Central memory CD4-positive, alpha-beta T cell (primary cell): Measurements from ENCODE around the gene WWP2.
"Not testable (repeated sequence)": the region's sequence is repeated elsewhere in the genome, so short reads cannot be mapped to it uniquely, and the experiment has no call there.

Experiments
- DNase-seq: peaks from one replicate; pipeline ENCODE4 v3.0.0; 2022

Gene WWP2

DNA sequence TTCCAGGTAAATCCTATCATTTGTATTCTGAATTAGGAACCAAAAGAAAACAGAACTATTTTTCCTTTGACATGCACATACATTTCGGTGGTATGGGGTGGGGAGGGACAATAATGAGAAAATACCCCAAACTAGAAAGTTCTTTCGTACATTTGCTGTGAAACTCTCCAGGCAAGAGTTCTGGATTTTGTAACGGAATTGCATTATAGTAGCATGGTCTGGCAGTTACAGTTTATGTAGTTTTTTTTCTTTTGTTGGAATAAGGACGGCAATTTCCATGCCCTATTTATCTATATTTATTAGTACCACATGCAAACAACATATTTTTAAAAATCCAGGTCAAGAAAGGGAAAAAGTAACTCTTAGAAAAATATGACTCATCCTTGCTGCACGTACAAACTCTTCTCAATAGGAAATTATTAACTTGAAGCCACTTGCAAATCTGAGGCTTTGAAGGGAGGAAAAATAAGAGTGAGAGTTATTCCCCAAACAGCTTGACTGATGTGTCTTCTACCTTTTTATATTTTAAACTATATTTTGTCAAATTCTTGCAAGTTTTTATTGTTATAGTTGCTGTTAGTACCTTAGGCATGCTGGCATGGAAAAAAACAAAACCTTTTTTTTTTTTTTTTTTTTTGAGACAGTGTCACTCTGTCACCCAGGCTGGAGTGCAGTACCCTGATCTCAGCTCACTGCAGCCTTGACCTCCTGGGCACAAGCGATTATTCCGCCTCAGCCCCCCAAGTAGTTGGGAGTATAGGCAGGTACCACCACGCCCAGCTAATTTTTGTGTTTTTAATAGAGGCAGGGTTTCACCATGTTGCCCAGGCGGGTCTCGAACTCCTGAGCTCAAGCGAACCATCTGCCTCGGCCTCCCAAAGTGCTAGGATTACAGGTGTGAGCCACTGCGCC lies 69.3 kb downstream of the WWP2 start:
- no peak for DNase-seq

DNA sequence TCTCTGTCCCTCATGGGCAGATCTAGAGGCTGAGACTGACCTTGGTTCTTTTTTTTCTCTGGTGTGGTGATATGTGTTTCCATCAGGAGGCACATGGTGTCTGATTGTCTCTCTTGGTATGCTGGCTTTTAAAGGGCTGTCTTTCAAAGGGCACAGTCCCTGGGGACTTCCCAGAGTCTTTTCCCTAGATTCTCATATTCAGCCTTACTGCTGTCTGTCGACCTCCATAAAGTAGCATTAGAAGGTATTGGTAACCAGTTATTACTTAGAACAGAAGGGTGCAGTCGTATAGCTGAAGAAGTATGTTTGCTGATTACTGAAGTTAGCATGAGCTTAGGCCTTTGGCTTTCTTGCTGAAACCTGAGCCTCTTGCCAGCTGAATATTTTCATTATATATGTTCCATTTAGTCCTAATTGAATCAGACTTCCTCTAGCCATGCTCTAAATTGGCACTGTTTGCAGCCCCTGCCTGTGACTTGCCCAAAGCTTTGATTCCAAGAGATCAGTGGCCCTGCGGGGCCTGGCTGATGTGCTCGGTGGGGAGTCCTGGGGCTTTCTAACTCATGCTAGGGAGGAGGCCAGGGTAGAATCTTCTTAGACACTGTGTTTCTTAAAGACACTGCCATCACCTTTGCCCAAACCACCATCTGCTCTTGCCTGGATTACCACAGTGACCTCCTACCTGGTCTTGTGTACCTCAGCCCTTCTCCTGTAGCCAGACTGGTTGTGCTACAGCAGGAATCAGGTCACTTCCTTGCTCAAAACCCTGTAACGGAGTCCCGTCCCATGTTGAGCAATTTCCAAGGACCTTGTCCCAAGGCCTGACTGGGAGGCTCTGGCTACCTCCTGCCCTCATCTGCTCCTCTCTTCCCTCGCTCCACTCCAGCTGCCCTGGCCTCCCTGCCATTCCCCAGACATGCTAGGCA lies 71.5 kb downstream of the WWP2 start:
- DNase-seq = no peak

DNA sequence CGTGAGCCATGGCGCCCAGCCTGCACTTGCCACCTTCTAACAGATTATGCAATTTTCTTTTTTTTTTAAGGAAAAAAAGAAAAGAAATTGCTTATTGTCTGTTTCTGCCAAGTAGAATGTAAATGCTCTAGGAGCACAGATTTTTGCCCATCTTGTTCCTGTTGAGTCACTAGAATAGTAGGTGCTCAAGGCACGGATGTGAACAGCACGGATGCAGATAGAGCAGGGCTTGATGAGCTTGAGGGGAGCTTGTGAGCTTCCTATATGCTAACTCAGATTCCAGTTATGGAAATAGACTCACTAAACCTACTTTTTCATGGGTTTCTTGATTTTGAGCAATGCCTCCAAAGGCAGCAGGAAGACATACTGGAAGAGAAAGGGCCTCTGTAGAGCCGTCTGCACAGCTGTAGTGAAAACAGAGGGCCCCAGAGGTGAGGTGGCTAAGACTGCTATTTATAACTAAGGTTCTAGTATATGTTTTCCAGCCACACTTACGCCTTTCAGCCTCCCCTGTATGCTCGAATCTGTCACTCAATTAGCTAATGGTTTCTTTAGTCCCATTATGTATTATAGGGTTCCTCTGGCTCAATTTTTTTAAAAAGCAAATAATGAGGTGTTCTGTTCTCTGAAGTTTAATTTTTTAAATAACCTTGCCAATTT lies 72.8 kb downstream of the WWP2 start:
- DNase-seq = no peak

DNA sequence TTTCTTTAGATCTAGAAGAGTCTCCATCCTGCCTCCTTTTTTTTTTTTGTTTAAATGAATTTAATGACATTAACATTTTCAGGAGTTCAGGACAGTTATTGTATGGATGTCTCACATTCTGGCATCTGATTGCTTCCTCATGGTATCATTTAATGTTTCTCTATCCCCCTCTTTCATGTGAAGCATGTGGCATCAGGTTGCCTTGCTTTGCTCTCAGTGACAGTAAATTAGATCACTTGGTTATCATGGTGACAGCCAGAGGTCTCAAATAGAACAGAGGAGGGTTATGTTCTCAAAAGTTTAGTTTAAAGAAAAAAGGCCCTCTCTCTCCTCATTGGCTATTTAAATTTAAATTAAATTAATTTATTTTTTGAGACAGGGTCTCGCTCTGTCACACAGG lies 74.1 kb downstream of the WWP2 start:
- DNase-seq = no peak

DNA sequence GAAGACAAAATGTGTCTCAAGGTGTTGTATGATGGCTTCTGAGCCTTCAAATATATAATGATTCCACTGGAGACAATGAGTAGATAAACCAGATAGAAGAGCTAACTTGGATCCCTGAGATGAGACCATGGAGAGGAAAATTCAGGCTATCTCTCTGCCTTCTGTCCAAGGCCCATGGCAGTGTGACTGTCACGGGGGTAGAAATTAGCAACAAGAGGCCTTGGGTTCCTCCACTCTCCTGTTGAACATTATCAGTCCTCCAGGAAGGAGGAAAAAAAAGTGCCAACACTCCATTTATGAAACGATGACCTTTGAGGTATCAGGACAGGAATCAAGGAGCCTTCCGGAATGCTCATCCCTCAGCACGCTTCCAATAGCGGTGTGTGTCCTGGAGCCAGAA lies 75.2 kb downstream of the WWP2 start:
- no peak for DNase-seq

DNA sequence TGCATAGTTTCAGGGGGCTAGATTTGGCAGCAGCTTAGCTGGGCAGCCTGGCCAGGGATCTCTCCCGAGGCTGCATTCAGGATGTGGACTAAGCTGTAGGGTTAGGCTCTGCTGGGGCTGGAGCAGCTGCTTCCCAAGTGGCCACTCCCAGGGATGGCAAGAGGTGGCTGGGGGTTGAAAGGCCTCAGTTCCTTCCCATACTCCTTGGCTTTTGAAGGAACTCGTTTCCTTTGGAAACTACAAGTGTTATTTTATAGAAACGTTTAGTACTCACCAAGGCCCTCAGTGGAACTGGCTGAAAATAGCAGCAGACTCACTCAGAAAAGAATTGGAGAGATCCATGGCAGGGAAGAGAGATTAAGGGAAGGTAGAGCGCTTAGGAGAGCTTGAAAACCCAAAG lies 76.4 kb downstream of the WWP2 start:
- no peak for DNase-seq

DNA sequence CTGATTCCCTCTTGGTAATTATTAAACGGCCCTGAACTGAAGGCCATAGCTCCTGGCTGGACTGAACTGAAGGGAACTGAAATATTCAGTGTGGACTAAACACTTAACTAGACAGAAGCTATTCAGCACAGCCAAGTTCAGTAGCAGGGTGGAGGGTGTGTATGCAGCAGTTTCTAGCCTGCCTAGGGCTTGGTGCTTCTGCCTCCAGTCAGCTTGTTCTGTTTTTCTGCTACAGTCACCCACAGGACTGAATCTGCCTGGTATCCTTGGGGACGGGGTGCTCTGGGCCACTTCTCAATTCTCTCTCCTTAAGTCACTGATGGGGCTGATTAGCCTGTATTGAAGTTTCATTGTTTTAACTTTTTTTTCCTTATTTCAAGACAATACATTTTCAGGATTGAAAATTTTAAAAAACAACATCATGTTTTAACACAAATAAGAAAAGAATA lies 77.1 kb downstream of the WWP2 start:
- no peak for DNase-seq

DNA sequence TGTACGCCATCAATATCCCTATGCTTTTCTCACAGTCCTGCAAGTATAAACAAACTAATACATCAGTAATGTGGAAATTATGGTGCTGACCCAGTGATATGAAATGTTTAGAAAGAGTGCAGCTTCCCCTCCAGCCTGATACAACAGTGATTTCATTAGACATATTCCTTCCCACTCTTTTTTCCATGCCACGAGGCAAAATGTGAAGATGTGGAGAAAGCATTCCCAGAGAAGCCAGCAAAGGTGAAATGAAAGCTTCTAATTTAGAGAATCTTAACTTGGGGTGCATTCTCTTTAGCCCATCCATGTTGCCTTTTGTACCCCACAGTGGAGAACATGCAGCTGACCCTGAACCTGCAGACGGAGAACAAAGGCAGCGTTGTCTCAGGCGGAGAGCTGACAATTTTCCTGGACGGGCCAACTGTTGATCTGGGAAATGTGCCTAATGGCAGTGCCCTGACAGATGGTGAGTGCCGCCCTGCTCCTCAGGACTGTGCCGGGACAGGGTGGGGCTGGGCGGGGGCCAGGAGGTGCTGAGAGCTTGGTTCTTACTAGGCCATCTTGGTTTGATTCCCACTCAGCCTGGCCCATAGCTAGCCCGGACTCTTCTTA lies 77.8 kb downstream of the WWP2 start:
- DNase-seq = no peak

DNA sequence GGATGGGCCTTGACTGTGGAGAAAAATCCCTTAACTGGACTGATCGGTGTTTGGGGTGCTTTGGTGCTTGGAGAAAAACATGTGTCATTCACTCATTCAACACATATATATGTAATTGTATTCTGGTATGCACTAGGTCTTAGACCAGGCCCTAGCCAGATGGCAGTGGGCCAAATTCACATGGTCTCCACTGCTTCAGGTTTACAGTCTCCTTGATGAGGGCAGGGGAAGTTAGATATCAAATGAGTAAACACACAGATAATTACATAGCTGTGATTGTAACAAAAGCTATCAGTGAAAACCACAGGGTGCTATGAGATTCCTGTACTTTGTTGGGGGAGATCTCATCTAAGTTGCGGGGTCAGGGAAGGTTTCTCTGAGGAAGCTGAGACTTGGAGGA lies 78.8 kb downstream of the WWP2 start:
- no peak for DNase-seq

DNA sequence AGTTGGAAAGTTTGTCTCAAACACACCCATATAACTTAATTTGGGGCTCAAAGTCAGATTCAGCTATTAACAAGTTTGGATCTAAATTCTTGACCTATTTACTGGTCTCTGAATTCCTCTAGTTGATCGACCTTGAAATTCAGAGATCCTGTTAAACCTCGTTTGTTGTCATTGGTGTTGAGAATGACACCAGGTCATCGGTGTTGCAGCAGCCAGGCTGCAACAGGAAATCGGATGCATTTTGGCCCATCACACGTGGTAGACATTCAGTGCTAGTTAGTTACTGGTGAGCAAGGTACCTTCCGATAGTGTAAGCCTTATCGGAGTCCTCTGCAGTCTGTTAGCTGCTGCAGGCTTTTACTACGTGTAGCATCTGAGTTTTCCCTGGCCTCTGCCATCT lies 82.3 kb downstream of the WWP2 start:
- DNase-seq = no peak

DNA sequence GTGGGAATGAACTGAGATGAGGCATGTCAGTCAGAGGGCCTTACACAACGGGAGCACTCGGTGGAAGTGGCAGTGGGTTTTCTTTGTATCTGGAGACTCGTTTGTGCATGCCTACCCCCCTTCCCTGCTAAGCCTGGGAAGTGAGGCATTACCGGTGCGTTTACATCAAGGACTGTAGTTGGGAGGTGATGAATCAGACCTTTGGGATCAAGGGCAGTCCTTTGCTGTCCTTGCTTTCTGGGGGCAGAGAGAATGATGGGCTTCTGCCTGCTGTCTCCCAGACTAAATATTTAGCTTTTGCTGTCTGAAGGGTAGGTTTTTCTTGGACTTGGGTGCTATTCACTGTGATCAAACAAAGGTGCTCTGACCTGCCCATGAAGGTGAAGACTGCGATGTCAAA lies 83.0 kb downstream of the WWP2 start:
- no peak for DNase-seq

DNA sequence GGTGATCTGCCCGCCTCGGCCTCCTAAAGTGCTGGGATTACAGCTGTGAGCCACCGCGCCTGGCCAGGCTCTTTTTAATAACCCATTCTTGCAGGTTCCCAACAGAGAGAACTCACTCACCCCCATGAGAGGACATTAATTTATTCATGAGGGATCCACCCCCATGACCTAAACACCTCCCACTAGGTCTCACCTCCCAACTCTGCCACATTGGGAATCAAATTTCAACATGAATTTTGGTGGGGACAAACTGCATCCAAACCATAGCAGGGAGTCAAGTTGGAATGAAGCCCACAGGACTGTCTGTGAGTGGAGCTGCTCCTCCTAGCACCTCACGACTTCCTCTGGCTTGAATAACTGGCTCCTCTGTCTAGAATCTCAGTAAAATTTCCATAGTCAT lies 85.5 kb downstream of the WWP2 start:
- no peak for DNase-seq

DNA sequence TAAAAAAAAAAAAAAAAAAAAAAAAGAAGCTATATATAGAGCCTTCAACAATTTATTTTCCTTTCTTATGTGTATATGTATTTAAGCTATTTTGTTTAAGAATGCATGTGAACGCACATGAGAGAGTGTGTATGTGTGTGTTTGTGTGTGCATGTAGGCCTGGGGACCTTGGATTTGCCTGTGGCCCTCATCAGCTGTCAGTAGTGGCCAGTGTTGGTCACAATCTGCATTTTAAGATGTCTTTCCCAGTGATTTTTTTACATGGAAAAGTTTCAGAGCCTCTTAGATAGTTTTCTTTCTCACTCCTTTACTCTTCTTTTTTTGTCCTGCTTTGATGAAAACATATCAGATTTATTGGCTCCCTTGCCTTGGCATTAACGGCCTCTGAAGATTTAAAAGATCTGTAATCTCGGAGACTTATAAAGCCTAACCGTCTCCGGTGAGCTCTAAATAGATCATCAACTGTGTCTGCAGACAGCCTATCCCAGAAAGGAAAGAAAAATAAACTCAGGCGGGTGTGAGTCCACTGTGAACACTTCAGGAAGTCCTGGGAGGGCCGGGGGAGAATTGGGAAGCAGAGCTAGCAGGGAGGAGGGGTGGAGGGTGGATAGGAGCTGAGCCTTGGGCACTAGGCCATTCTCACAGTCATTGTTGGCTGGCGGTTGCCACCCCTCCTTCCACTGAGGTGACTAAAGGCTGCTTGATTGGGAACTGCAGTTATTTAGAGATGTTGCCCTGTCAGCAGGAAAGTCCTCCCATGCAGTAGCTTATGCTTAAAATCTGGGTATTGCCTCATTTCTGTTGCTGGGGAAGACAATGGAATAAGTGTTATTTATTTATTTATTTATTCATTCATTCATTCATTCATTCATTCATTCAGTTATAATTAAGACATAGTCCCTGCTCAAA lies 86.8 kb downstream of the WWP2 start:
- DNase-seq = no peak

DNA sequence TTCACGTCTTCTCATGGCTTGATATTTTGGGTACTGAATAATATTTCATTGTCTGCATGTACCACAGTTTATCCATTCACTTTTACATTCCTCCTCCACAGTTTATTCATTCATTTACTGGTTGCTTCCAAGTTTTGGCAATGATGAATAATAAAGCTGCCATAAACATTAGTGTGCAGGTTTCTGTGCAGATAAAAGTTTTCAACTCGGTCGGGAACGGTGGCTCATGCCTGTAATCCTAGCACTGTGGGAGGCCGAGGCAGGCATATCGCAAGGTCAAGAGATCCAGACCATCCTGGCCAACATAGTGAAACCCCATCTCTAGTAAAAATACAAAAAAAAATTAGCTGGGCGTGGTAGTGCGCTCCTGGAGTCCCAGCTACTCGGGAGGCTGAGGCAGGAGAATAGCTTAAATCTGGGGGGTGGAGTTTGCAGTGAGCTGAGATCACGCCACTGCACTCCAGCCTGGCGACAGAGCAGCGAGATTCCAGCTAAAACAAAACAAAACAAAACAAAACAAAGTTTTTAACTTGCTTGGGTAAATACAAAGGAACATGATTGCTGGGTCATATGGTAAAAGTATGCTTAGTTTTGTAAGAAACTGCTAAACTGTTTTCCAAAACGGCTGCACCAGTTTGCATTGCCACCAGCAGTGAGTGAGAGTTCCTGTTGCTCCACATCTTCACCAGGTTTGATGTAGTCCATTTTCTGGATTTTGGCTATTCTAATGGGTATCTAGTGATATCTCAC lies 89.5 kb downstream of the WWP2 start:
- no peak for DNase-seq

DNA sequence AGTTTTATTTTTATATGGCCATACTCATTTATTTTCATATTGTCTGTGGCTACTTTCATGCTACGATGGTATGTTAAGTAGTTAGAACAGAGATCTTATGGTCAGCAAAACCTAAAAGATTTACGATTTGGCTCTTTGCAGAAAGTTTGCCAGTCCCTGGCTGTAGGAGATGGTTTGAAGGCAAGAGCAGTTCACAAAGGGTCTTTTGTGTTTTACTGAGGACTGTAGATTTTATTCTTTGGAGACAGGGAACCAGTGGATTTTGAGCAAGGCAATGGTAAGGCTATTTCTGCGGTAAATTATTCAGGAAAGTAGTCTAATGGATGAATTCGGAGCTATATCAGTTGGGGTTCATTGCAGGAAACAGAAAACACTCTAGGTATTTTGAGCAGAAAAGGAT lies 90.7 kb downstream of the WWP2 start:
- DNase-seq = no peak

DNA sequence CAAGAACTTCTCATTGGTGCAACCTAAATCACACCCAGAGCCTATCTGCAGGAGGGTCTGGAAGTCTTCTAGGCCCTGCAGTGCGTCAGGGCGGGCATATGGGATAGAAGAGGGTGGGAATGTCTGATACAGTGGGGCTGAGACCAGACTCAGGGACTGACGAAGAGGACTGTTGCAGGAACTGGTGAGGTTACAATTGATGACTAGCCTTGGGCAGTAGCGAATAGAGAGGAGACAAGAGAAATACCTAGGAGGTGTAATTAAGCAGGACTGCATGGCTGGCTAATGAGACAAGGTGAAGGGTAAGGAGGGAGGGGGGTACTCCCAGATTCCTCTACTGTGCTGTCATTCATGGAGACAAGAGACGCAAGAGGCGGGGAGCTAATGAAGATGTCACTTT lies 91.3 kb downstream of the WWP2 start:
- DNase-seq = no peak

DNA sequence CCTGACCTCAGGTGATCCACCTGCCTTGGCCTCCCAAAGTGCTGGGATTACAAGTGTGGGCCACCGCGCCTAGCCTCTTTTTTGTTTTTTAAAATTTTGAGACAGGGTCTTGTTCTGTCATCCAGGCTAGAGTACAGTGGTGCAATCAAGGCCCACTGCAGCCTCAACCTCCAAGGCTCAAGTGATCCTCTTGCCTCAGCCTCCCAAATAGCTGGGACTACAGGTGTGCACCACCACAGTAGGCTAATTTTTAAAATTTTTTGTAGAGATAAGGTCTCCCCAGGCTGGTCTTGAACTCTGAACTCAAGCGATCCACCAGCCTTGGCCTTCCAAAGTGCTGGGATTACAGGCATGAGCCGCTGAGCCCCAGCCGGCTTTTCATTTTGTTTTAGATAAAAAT lies 92.6 kb downstream of the WWP2 start:
- DNase-seq = not testable (repeated sequence)

DNA sequence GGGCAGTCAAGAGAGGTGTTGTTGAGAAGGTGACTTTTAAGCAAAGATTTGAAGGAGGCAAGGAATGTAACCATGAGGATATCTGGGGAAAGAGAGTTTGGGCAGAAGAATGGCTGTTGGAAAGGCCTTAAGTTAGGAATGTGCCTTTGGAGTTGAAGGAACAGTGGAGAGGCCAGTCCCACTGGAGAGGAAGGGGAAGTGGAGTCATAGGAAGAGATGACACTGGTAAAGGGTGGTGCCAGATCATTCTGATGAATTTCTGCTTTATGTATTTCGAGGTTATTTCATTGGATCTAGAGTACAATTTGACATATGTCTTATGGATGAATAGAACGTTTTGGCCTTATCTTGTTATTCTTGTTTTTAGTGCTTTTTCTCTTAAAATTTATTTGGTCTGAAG lies 93.5 kb downstream of the WWP2 start:
- DNase-seq = no peak

DNA sequence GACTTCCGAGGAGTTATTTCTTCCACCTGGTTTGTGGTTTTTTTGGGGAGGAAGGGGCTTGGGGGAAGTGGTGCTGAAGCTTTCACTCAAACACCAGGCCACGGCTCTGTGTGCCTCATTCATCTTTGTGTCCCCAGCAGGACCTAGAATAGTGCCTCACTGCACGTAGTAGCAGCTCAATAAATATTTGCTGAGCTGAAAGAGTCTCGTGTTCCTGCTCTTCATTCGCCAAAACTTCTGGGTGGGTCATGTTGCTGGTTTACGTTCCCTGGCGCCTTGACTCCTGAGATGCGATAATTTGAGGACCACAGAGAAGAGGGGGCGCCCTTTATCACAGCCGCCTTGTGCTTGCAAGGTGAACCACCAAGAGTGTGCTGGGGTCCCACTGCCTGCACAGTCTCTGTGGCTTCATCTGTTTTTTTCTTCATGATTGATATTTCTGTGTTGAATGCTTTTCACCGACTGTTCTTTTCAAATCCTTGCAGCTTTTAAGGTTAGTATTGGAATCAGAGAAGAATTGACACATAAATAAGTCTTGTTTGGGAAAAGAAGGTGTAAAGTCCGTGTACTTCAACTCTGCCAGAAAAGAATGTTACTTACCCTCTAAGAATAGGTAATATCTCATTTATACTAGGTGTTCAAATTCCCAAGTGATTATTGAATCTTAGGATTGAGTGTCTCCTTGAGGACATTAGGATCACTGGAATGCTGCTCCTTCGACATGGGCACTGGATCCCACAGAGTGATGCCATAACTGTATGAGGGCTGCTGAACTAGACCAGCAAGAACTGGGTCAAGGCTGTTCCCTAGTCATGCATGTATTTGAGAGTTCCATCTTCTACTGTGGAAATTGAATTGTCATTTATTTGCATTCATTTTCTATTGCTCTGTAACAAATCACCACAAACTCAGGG lies 96.3 kb downstream of the WWP2 start:
- no peak for DNase-seq
